Astrocyte (in vitro differentiated cells and primary cell): Measurements from ENCODE around the gene WHRN.

Experiments
- CTCF ChIP-seq: IDR thresholded peaks from 2 replicates; pipeline ENCODE4 v1.5.1; 2011; ENCODE audit warnings: low read depth, mild to moderate bottlenecking, inconsistent platforms, low read length, moderate library complexity; ENCODE audit not compliant: insufficient read depth
- EZH2 ChIP-seq: IDR thresholded peaks from 2 replicates; pipeline ENCODE4 v1.6.1; 2012; ENCODE audit warnings: mild to moderate bottlenecking, low read length, inconsistent platforms; ENCODE audit not compliant: insufficient read depth

- no peak for TF ChIP-seq CTCF
- no peak for TF ChIP-seq EZH2
Observed at GRCh38 chr9:114385397-114386181, 119.7 kb downstream of the WHRN start.
